Lung (tissue), 12 donors: ENCODE data around the gene NFIB. TPM values are rescaled to one million over a fixed set of nuclear protein-coding genes. Genes with fewer than 3 reads are reported as not detected.

Experiments used
- ATAC-seq: fragments of 200-7000 bp; cut with Tn5 transposase; one replicate; pipeline ENCODE4 v1.9.1; 2020; ENCODE audit warnings: moderate number of reproducible peaks; ENCODE audit not compliant: insufficient read depth, low FRiP score
- DNase-seq, 3 donors: peaks; one replicate each; pipeline ENCODE4 v3.0.0-alpha.2; 2013 to 2017
- H3K27ac ChIP-seq, 2 donors: one replicate each; pipeline ENCODE4 v1.5.1; 2013; ENCODE audit warnings: mild to moderate bottlenecking in 2 of 2, moderate library complexity in 2 of 2, control low read depth in 1 of 2, inconsistent platforms in 1 of 2, low read depth in 1 of 2, low read length in 1 of 2
- H3K27me3 ChIP-seq, 3 donors: one replicate each; pipeline ENCODE4 v1.5.1; 2013; ENCODE audit warnings: low read length in 2 of 3; ENCODE audit not compliant: control insufficient read depth in 3 of 3, insufficient read depth in 3 of 3
- H3K36me3 ChIP-seq, 4 donors: one replicate each; pipeline ENCODE4 v1.5.1; 2013; ENCODE audit warnings: low read length in 4 of 4, mild to moderate bottlenecking in 1 of 4, moderate library complexity in 1 of 4; ENCODE audit not compliant: control insufficient read depth in 4 of 4, insufficient read depth in 4 of 4
- H3K4me1 ChIP-seq, 5 donors: one replicate each; pipeline ENCODE4 v1.5.1; 2013; ENCODE audit warnings: low read length in 5 of 5, mild to moderate bottlenecking in 2 of 5, moderate library complexity in 1 of 5; ENCODE audit not compliant: control insufficient read depth in 5 of 5, insufficient read depth in 5 of 5
- H3K4me3 ChIP-seq: one replicate; pipeline ENCODE4 v1.5.1; 2013; ENCODE audit warnings: mild to moderate bottlenecking, control low read depth, moderate library complexity
- H3K9ac ChIP-seq, 2 donors: one replicate each; pipeline ENCODE4 v1.5.1; 2013; ENCODE audit warnings: low read length in 2 of 2, control low read depth in 1 of 2; ENCODE audit not compliant: insufficient read depth in 1 of 2
- H3K9me3 ChIP-seq, 4 donors: one replicate each; pipeline ENCODE4 v1.5.1; 2013; ENCODE audit warnings: low read length in 3 of 4, mild to moderate bottlenecking in 1 of 4, moderate library complexity in 1 of 4; ENCODE audit not compliant: control insufficient read depth in 4 of 4, insufficient read depth in 3 of 4
- CTCF ChIP-seq: IDR thresholded peaks from 2 replicates; pipeline ENCODE4 v1.5.1; 2012; ENCODE audit warnings: mild to moderate bottlenecking; ENCODE audit errors: control extremely low read depth, extremely low read depth
- WGBS, 2 donors: extraction: QIAGEN DNeasy Blood & Tissue Kit; methylation state at CpG; one replicate each; pipeline ENCODE4 v1.1.7; 2013; 5-methylcytosine and 5-hydroxymethylcytosine counted together
- polyA plus RNA-seq, 2 donors: library from polyadenylated mRNA; stranded (reverse); fragments of 200-250 nt; gene quantifications; one replicate each; pipeline ENCODE4 v1.2.1, GENCODE V29; 2013
- total RNA-seq, 2 donors: library from RNA; depleted of rRNA in 1 of 2; stranded (reverse); fragments of >200 nt in 1 of 2; gene quantifications; one replicate each; pipeline ENCODE4 v1.2.1, GENCODE V29; 2014 to 2021
- donor health status: control.
- donor health status: control.
- donor health status: Bipolar disorder and iron deficiency.
- donor health status: healthy.
- donor health status: DM: yes; HTN: yes; CAD: no.

NFIB gene
- total and polyA plus RNA-seq, 4 donors = 7.3 to 189 (median 51.0) TPM

GRCh38 chr9:14066831-14067230, 247.1 kb downstream of the NFIB start:
- DNase-seq (peak in 1 of 3 donors; percentile 63), ATAC-seq (no peak)
- Histone ChIP-seq H3K27me3 (no peaks in the 10 kb centered on the region), H3K9ac (no peak overlapping the region), H3K4me3 (no peak overlapping the region), H3K9me3 (no peaks in the 10 kb centered on the region), H3K27ac (no peak overlapping the region), H3K36me3 (no peaks in the 10 kb centered on the region), H3K4me1 (peaks cover 0 to 40% (median 7%) of the 10 kb centered on the region in 5 donors)
- whole genome bisulfite sequencing, 2 donors = 65 to 74% methylated on average over 4 of the region's 4 CpGs
- TF ChIP-seq CTCF = no peak

GRCh38 chr9:14066032-14066431, 247.9 kb downstream of the NFIB start:
- Histone ChIP-seq H3K9ac (no peak overlapping the region), H3K4me1 (peaks cover 0 to 48% (median 8%) of the 10 kb centered on the region in 5 donors), H3K9me3 (no peaks in the 10 kb centered on the region), H3K27ac (no peak overlapping the region), H3K36me3 (no peaks in the 10 kb centered on the region), H3K4me3 (no peak overlapping the region), H3K27me3 (no peaks in the 10 kb centered on the region)
- 91 to 92% methylated on average over 4 of the region's 4 CpGs for WGBS, 2 donors
- TF ChIP-seq CTCF = no peak
- DNase-seq = no peak
- ATAC-seq = no peak

- TF ChIP-seq CTCF = no peak
- H3K4me3 ChIP-seq = no peak overlapping the region
- no peaks in the 10 kb centered on the region for H3K36me3 ChIP-seq
- DNase-seq = no peak
- WGBS, 2 donors = 89 to 91% methylated on average over 2 of the region's 2 CpGs
- H3K9ac ChIP-seq = no peak overlapping the region
- no peaks in the 10 kb centered on the region for H3K27me3 ChIP-seq
- no peaks in the 10 kb centered on the region for H3K9me3 ChIP-seq
- peaks cover 0 to 56% (median 10%) of the 10 kb centered on the region in 5 donors for H3K4me1 ChIP-seq
- no peak overlapping the region for H3K27ac ChIP-seq
- no peak for ATAC-seq
Observed at GRCh38 chr9:14064940-14065339, 249.0 kb downstream of the NFIB start.

GRCh38 chr9:14063756-14064155, 250.2 kb downstream of the NFIB start:
- no peaks in the 10 kb centered on the region for H3K9me3 ChIP-seq
- H3K36me3 ChIP-seq = no peaks in the 10 kb centered on the region
- H3K4me3 ChIP-seq = no peak overlapping the region
- no peak for ATAC-seq
- TF ChIP-seq CTCF = no peak
- peak; percentile 76 to 99 (median 99) for DNase-seq
- no peak overlapping the region for H3K9ac ChIP-seq
- 65 to 70% methylated on average over 1 of the region's 1 CpG for whole genome bisulfite sequencing, 2 donors
- peaks cover 0 to 64% (median 10%) of the 10 kb centered on the region in 5 donors for H3K4me1 ChIP-seq
- no peaks in the 10 kb centered on the region for H3K27me3 ChIP-seq
- H3K27ac ChIP-seq = no peak overlapping the region
